GM21619 (cell line): ENCODE data around the gene NFKBIA.
"Not testable (repeated sequence)": the region's sequence is repeated elsewhere in the genome, so short reads cannot be mapped to it uniquely, and the experiment has no call there.

Experiments used
- ATAC-seq: cut with Tn5 transposase; IDR thresholded peaks from one replicate; pipeline ENCODE4 v1.9.1; 2021; ENCODE audit not compliant: unreplicated experiment

Gene NFKBIA

GRCh38 chr14:35404449-35405303, at the start of gene NFKBIA:
Gene NFKBIA (minus strand): TSS chr14:35404749. CDS start chr14:35404644, 105 bp downstream.
- ATAC-seq = peak; percentile 51

- ATAC-seq = no peak
Observed at GRCh38 chr14:35446450-35446849, 41.9 kb upstream of the NFKBIA start.

GRCh38 chr14:35444104-35444503, 39.6 kb upstream of the NFKBIA start:
- no peak for ATAC-seq

GRCh38 chr14:35441160-35441559, 36.6 kb upstream of the NFKBIA start:
- no peak for ATAC-seq

GRCh38 chr14:35438910-35439713, 34.6 kb upstream of the NFKBIA start:
- ATAC-seq = peak; percentile 65

GRCh38 chr14:35438492-35438891, 33.9 kb upstream of the NFKBIA start:
- ATAC-seq = not testable (repeated sequence)

- ATAC-seq = no peak
Observed at GRCh38 chr14:35435177-35435576, 30.6 kb upstream of the NFKBIA start.

- ATAC-seq = no peak
Observed at GRCh38 chr14:35433826-35434225, 29.3 kb upstream of the NFKBIA start.

- no peak for ATAC-seq
Observed at GRCh38 chr14:35430459-35431199, 26.1 kb upstream of the NFKBIA start.

- no peak for ATAC-seq
Observed at GRCh38 chr14:35429951-35430350, 25.4 kb upstream of the NFKBIA start.

- ATAC-seq = no peak
Observed at GRCh38 chr14:35425850-35426249, 21.3 kb upstream of the NFKBIA start.

- ATAC-seq = no peak
Observed at GRCh38 chr14:35423621-35424020, 19.1 kb upstream of the NFKBIA start.

GRCh38 chr14:35420036-35420811, 15.7 kb upstream of the NFKBIA start:
- ATAC-seq = no peak

- ATAC-seq = no peak
Observed at GRCh38 chr14:35419429-35419841, 14.9 kb upstream of the NFKBIA start.

GRCh38 chr14:35418093-35418492, 13.5 kb upstream of the NFKBIA start:
- no peak for ATAC-seq

- peak; percentile 47 for ATAC-seq
Observed at GRCh38 chr14:35416108-35416750, 11.7 kb upstream of the NFKBIA start.

- no peak for ATAC-seq
Observed at GRCh38 chr14:35414365-35414764, 9.8 kb upstream of the NFKBIA start.

- no peak for ATAC-seq
Observed at GRCh38 chr14:35412272-35413056, 7.9 kb upstream of the NFKBIA start.

GRCh38 chr14:35410858-35411257, 6.3 kb upstream of the NFKBIA start:
- no peak for ATAC-seq
